ENCODE data around the gene RNH1.

RNH1 gene

DNA sequence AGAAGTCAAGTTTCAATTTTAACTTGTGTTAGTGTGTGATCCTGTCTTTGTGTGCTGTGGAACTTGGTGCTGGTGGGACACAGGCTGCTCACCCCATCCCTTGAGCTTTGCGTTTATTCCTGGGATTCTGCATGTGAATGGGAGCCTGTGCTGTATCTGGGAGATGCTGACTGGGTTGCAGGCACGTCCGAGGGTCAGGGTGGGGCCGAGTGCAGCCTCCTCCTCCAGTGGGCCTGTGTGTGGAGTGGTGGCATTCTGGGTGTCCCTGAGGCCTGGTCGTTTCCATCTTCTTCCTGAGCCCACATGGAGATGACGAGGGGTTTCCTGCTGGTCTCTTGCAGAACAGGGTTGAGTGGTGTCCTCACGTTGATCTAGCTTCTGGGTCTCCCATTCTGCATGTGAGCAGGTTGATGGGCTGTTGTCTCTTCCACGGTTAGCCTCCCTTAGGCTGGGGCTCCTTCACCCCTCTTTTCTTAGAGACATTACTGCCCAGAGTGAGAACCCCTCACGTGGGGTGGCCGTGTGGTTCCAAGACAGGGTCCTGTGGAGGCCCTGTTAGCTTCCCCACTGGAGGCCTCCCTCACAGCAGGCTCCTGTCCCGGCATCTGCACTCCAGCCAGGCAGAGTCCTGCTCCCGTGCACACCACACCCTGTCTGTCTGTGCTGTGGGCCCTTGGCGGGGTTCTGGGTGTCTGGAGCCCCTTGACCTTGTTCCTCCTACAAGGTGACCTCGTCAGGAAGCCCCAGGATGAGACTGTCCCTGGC, 52.1 kb downstream of the RNH1 start:
- DNase-seq = no peak

DNA sequence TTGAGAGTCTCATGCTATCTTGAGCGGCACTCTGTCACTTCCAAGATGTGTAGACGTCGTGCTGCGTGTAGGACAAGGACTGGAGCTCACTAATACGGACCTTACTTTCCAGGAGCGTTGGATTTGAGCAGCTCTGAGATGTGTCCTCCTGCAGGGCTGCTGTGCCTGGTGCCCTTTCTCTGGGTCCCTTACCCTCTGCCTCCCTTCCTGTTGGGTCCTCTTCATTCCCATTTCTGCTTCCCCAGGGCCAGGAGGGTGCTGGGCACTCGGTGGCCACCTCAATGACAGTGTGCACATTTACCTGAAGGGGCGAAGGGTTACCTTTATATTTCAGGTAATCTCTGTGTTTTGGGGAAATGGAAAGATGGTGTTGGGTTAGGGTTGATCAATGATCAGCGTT, 53.0 kb downstream of the RNH1 start:
- DNase-seq = no peak

DNA sequence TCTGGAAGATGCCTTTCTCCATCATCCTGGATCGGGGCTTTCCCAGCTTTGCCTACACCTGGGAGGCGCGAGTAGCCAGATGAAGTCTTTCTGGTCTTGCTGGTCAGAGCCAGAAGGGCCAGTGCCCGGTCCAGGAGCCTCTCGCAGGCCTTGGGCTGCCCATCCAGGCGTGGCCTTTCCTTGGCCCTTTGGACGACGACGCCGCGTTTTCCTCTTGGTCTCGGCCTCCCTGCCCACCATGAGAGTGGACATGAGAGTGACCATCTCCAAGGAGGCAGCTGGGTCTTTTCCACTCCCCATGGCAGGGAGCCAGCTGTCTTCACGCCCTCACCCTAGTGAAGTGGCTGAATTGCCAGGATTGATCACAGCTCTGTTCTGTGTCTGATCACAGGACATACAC, 53.5 kb downstream of the RNH1 start:
- no peak for DNase-seq

DNA sequence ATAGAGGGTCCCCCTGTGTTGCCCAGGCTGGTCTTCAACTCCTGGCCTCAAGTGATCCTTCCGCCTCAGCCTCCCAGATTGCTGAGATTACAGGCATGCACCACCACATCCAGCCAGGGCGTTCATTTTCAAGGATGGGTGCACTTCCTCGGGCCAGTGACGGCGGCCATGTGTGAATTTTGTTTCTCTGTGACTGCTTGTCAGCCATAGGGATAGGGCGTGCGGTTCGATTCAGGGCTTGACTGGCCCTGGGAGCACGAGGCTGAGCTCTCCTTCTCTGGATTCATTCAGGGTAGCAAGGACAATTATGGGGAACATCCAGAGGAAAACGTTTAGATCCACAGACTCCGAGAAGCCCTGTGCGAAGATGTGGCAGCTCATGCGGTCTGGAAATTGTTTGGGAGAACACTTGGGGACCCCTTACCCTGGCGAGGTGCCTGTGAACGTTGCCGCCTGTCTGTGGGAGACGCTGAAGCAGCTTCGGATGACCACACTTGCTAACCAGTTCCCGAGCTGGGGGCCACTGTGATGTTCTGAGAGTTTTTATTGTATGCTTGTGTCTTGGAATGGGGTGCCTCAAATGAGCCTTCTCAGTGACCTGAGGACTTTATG, 54.0 kb downstream of the RNH1 start:
- DNase-seq = no peak

DNA sequence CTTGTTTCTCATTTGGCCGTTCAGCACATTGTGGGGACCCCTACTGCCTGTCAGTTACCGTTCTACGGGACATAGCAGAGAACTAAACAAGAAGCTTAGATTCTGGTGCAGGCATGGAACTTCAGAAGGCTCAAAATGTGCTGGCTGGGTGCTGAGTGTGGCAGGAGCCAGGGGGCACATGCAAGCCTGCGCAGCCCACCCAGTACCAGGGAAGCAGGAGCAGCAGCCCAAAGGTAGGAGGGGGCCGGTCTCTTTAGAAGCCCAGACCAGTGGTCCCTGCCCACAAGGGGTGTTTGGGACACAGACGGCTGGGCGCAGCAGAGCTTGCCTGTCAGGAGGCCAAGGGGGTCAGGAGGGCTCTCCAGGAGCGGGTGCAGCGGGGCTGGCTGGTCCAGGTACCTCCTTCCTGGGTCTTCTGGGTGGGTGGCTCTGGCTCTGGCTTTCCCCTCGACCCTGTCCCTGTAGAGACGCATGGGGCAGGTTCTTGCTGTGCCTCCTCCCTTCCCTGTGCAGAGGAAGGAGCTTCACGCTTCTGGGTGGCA, 54.8 kb downstream of the RNH1 start:
- DNase-seq = no peak

DNA sequence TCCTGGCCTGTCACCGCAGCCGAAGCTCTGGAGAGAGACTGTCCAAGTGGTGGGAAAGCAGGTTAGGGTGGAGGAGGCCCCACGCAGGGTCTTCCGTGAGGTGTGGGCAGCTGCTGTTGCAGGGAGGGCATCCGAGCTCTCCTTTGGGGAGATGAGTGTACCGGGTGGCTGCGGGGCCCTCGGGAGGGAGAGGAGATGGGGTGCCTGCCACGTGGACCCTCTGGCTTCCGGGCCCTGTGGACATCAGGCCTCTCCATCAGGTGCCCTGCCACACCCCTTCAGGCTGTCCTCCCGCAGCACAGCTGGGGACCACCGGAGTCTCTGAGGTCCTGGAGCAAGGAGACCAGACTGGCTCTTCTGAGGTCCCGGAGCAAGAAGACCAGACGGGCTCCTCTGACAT, 55.3 kb downstream of the RNH1 start:
- no peak for DNase-seq

DNA sequence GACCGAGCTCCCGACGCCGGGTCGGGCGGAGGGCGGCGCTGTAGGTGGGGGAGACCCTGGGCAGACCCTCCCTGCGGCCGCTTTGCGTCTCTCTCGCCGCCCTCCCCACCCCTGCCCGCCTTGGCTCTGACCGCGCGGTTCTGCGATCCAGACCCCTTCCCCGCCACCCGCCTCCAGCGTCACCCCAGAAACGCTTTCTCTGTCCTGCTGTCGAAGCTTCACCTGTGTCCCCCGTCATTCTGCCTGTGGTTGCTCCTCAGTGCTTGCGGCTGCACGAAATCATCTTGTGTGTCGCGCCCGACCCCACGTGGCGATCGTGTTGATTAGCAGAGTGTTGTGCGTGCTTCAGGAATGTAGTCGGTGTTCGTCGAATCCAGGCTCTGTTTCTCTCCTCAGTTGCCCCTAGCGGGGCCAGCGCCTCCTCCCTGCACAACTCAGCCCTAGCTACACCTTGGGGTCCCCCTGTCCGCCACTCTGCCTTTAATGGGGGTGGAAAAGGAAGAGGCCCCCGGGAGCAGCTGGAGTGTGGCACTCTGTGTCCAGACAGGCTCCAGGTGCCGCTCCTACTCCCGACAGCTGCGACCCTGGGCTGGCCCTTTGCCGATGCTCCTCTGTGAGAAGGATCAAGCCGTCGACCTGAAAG, 56.1 kb downstream of the RNH1 start:
- DNase-seq = peak; percentile 60

DNA sequence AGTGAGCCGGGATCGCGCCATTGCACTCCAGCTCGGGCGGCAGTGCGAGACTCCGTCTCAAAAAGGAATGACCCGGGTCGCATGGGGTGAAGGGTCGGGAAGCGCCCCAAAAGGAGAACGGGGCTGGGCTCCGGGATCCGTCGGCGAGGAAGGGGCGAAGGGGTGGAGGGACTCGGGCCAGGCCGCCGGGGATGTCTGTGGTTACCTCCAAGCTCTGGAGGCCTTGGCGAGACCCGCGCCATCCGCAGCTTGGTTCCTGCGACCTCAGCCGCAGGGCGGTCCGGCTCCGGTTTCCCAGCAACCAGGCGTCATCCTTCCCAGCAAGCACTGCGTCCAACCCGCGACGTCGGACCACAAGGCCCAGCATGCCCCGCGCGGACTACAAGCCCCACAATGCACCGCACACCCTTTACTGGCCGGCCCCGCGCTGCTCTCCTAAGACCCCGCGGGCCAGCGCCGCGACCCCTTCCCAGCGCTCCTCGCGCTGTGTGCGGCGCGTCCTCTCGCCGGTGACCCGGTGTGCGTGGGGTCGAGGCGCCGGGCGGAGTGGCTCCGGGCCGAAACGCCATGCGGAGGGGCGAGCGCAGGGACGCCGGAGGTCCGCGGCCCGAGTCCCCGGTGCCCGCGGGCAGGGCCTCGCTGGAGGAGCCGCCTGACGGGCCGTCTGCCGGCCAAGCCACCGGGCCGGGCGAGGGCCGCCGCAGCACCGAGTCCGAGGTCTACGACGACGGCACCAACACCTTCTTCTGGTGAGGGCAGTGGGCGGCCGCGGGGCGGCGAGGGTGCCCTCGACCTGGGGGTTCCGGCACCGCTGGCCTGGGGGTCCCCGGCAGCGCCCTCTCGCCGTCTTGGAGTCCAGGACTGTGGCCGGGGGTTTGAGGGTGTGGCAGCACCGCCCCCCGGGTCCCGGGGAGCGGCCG, 56.9 kb downstream of the RNH1 start, which contains the start of gene PTDSS2:
Gene PTDSS2 (plus strand): TSS at position 391 of the 920 bp plus-strand sequence. CDS start 177 bp downstream, at position 568.
- peak; percentile 95 for DNase-seq

DNA sequence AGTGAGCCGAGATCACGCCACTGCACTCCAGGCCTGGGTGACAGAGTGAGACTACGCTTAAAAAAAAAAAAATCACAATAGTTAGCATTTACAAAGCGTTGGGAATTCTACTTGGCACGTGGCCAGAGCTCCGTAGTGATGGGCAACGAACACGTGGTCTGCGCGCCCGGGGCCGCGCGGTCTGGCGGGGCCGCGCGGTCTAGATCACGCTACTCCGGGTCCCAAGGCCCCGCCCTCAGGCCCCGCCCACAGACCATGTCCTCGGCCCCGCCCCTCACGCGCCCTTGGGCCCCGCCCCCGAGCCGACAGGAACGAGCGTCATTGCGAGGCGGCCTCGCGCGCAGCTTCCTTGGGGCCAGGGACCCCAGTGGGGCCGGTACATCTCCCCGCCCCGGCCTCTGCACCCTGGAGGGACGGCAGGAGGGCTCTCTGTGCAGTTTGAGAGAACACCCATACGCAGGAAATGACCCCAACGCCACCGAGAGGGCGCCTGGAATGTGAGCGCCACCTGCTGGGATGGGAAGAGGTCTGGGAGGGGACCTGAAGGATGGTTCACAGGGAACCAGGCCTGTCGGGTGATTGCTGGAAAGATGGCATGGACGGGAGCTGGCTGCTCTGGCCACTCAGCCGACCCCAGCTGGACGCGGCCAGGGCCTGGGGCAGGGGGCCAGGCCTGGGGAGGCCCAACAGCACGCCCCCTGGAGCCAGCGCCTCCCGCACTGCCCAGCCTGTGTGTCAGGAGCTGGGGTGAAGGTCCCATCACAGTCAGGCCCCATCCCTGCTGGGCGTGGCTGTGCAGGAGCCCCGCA, 58.9 kb downstream of the RNH1 start:
- DNase-seq = peak; percentile 92

DNA sequence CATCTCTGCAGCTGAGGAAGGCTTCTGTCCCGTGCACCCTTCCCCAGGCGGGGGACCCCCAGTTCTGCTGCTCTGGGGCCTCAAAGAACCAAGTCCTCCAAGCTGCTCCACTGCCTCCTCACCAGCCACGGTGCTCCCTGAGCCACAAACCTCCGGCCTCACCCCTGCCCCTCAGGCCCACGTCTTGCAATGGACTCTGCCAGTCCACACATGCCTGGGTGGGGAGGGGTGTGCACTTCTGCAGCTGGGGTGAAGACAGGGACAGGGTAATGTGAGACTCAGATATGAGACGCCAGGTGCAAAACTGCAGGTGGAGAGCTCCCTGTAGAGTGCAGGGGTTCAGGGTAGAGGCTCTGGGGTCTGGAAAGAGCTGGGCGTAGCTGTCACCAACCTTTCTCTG, 60.2 kb downstream of the RNH1 start:
- no peak for DNase-seq

DNA sequence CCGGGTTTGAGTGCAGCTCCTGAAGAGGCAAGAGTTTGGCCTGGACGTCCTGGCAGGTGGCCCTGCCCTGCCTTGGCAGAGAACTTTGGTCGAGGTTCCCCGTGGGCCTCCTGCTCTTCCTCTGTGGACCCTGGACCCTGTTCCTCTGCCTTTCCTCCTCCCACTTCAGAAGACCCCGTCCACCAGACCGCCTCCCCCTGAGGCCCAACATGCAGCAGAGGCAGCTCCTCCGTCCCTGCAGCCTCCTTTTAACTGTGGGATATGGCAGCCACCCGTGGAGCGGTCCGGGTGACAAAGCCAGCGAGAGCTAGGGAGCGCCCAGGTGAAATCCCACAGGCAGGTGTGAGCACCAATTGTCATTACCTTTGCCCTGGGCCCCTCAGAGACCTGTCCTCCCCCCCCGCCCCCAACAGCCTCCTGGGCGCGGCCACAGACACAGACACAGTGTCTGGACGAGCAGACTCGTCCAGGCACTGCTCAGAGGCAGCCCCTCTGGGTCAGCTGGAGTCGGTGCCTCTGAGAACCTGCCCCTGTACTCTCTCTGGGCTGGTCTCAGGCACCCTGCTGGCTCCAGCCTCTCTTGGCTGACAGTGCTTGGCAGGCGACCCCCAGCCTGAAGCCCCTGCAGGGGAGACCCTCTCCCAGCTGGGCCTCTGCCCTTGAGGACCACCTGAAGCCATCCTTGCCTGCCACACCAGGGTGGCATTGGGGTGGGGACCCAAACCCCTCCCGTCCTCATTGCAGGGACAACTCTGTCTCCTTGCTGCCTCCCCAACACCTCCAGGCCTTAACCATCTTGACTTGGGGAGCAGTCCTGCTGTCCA, 61.1 kb downstream of the RNH1 start:
- DNase-seq = no peak

Measured in NCI-H1105 (cell line).